ENCODE data around the gene CDH4. TPM values are rescaled to one million over a fixed set of nuclear protein-coding genes. Genes with fewer than 3 reads are reported as not detected.

CDH4 gene
- total RNA-seq, 1 donor from 2014 or later, result 3.2 TPM

- H3K36me3 Mint-ChIP-seq (ENCODE audit: low read depth, unreplicated experiment), result no peaks in the 10 kb centered on the region
- no peaks in the 10 kb centered on the region for H3K79me2 ChIP-seq (ENCODE audit: insufficient read depth, low read length)
- no peaks in the 10 kb centered on the region for H3K9me3 ChIP-seq (ENCODE audit: insufficient read depth, low read depth, low read length)
- H3K27me3 ChIP-seq (ENCODE audit: insufficient read depth, low read length), result no peaks in the 10 kb centered on the region
- H3K9ac ChIP-seq (ENCODE audit: low read length), result no peak overlapping the region
- H2AFZ ChIP-seq (ENCODE audit: low read depth, low read length), result no peak overlapping the region
- no peak overlapping the region for H3K4me3 Mint-ChIP-seq (ENCODE audit: unreplicated experiment)
- no peak overlapping the region for H3K27ac Mint-ChIP-seq (ENCODE audit: unreplicated experiment)
- no peaks in the 10 kb centered on the region for H3K4me1 ChIP-seq (ENCODE audit: insufficient read depth, low read length)
- no peak for DNase-seq (ENCODE audit: low read depth)
- no peak overlapping the region for H3K4me3 ChIP-seq (ENCODE audit: insufficient read depth, low read depth, low read length)
- peaks cover 3% of the 10 kb centered on the region for H3K4me1 Mint-ChIP-seq (ENCODE audit: low read depth, unreplicated experiment)
- TF ChIP-seq EZH2 (IDR thresholded peaks at IDR 0.05; ENCODE audit: insufficient read depth, low read length), result no peak
- no peak for TF ChIP-seq CTCF (IDR thresholded peaks at IDR 0.05; ENCODE audit: insufficient read depth, low read depth, low read length)
- no peaks in the 10 kb centered on the region for H4K20me1 ChIP-seq (ENCODE audit: insufficient read depth, low read length)
- H3K27ac ChIP-seq (ENCODE audit: low read depth, low read length), result no peak overlapping the region
- H3K9me3 Mint-ChIP-seq (ENCODE audit: unreplicated experiment), result peaks cover 2% of the 10 kb centered on the region
- no peak overlapping the region for H3K4me2 ChIP-seq (ENCODE audit: low read length)
- no peaks in the 10 kb centered on the region for H3K36me3 ChIP-seq (ENCODE audit: insufficient read depth, low read length)
- no peak for FAIRE-seq
- H3K27me3 Mint-ChIP-seq (ENCODE audit: low read depth, unreplicated experiment), result peaks cover 27% of the 10 kb centered on the region
These were observed 407.9 kb downstream of the CDH4 start for GRCh38 chr20:61659994-61660346.

GRCh38 chr20:61660559-61660958 lies 408.5 kb downstream of the CDH4 start:
- no peak overlapping the region for H3K4me2 ChIP-seq (ENCODE audit: low read length)
- H3K36me3 Mint-ChIP-seq (ENCODE audit: low read depth, unreplicated experiment), result no peaks in the 10 kb centered on the region

More at GRCh38 chr20:61660559-61660958, 408.5 kb downstream of the CDH4 start:
- Mint-ChIP-seq H3K27ac (ENCODE audit: unreplicated experiment) (no peak overlapping the region), H3K4me1 (ENCODE audit: low read depth, unreplicated experiment) (peaks cover 3% of the 10 kb centered on the region), H3K27me3 (ENCODE audit: low read depth, unreplicated experiment) (peaks cover 26% of the 10 kb centered on the region), H3K9me3 (ENCODE audit: unreplicated experiment) (peaks cover 2% of the 10 kb centered on the region), H3K4me3 (ENCODE audit: unreplicated experiment) (no peak overlapping the region)
- H3K4me3 ChIP-seq (ENCODE audit: insufficient read depth, low read depth, low read length), result no peak overlapping the region
- no peaks in the 10 kb centered on the region for H3K9me3 ChIP-seq (ENCODE audit: insufficient read depth, low read depth, low read length)
- no peak overlapping the region for H3K9ac ChIP-seq (ENCODE audit: low read length)
- H3K27ac ChIP-seq (ENCODE audit: low read depth, low read length), result no peak overlapping the region
- no peak overlapping the region for H2AFZ ChIP-seq (ENCODE audit: low read depth, low read length)
- no peak for TF ChIP-seq CTCF (IDR thresholded peaks at IDR 0.05; ENCODE audit: insufficient read depth, low read depth, low read length)
- TF ChIP-seq EZH2 (IDR thresholded peaks at IDR 0.05; ENCODE audit: insufficient read depth, low read length), result no peak
- no peaks in the 10 kb centered on the region for H4K20me1 ChIP-seq (ENCODE audit: insufficient read depth, low read length)
- no peaks in the 10 kb centered on the region for H3K36me3 ChIP-seq (ENCODE audit: insufficient read depth, low read length)
- H3K79me2 ChIP-seq (ENCODE audit: insufficient read depth, low read length), result no peaks in the 10 kb centered on the region
- FAIRE-seq (no peak), DNase-seq (ENCODE audit: low read depth) (no peak)
- no peaks in the 10 kb centered on the region for H3K4me1 ChIP-seq (ENCODE audit: insufficient read depth, low read length)
- H3K27me3 ChIP-seq (ENCODE audit: insufficient read depth, low read length), result no peaks in the 10 kb centered on the region

Data from astrocyte (in vitro differentiated cells and primary cell).